ENCODE results near the gene KCTD2.

DNA sequence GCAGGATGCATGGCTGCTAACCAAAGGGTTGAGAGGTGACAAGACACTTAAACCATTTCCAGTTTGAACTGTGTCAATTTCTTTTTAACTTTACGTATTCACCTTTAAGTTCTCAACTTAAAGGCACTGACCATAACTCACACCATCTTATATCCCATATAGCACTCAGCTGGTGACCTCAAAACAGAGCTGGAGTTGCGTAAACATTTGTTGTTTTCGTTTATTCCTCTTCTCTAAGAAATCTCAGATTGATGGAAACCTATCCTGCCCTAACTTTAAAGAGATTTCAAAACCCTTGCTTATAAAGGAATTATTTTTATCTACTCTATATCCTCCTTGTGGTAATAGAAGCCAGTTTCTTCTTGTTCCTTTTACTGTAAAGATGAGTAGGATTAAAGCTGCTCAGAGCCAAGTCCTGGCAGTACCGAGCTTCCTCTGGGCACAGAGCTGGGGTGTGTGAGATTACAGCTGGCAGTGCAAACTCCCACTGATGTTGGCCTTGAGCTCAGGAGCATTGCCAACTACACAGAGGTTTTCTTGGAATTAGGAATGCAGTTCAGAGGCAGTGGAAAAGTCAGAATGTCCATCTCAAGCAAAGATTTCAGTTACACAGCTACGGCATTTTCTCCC lies 1.3 kb downstream of the KCTD2 start:
- TF ChIP-seq POLR2AphosphoS5 (IDR thresholded peaks at IDR 0.05; ENCODE audit: low read depth, low read length) = no peak
- TF ChIP-seq, protein P1, sequence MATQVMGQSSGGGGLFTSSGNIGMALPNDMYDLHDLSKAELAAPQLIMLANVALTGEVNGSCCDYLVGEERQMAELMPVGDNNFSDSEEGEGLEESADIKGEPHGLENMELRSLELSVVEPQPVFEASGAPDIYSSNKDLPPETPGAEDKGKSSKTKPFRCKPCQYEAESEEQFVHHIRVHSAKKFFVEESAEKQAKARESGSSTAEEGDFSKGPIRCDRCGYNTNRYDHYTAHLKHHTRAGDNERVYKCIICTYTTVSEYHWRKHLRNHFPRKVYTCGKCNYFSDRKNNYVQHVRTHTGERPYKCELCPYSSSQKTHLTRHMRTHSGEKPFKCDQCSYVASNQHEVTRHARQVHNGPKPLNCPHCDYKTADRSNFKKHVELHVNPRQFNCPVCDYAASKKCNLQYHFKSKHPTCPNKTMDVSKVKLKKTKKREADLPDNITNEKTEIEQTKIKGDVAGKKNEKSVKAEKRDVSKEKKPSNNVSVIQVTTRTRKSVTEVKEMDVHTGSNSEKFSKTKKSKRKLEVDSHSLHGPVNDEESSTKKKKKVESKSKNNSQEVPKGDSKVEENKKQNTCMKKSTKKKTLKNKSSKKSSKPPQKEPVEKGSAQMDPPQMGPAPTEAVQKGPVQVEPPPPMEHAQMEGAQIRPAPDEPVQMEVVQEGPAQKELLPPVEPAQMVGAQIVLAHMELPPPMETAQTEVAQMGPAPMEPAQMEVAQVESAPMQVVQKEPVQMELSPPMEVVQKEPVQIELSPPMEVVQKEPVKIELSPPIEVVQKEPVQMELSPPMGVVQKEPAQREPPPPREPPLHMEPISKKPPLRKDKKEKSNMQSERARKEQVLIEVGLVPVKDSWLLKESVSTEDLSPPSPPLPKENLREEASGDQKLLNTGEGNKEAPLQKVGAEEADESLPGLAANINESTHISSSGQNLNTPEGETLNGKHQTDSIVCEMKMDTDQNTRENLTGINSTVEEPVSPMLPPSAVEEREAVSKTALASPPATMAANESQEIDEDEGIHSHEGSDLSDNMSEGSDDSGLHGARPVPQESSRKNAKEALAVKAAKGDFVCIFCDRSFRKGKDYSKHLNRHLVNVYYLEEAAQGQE (IDR thresholded peaks at IDR 0.05; ENCODE audit: insufficient read depth in 1 of 2, low read depth in 2 of 2, low read length in 2 of 2) = no peak
